A549 (cell line): ENCODE measurements around the gene CACNG5. TPM values are rescaled to one million over a fixed set of nuclear protein-coding genes. Genes with fewer than 3 reads are reported as not detected.
A peak's percentile ranks its signal among the peaks of the same experiment; 100 is the strongest.

Source experiments
- ATAC-seq, 2 experiments: fragments of 200-7000 bp in 1 of 2; fragments of >200 bp in 1 of 2; cut with Nextera tagmentation in 1 of 2; cut with Tn5 transposase in 1 of 2; 3 replicates each; pipeline versions ENCODE4 v1.8.0 to v1.9.1; 2018 to 2020; ENCODE audit warnings: mild to moderate bottlenecking in 1 of 2, moderate library complexity in 1 of 2
- CTCF ChIA-PET: fragments of 300-600 bp; sonication (Branson Sonifier 250); formaldehyde crosslinking; extraction: SDS; loops from one replicate; lab custom pipeline; 2021; ENCODE audit warnings: antibody characterized with exemption, inconsistent platforms; lab: Yijun Ruan, JAX
- POLR2A ChIA-PET: fragments of 350-600 bp; formaldehyde crosslinking; extraction: SDS; loops from one replicate; lab custom pipeline; 2021; ENCODE audit warnings: antibody characterized with exemption, inconsistent platforms; lab: Yijun Ruan, JAX
- DNase-seq, 2 experiments: peaks; one replicate each; pipeline versions ENCODE4 v3.0.0 to v3.0.0-alpha.2; 2011 to 2016; ENCODE audit warnings: low read depth in 1 of 2, low spot score in 1 of 2
- FAIRE-seq: peaks from 2 replicates; lab custom pipeline; 2011; peaks lifted over from hg19 to GRCh38; lab: Jason Lieb, UNC
- H3K27ac ChIP-seq, 2 experiments: fragments of >200 bp; sonication (Bioruptor Twin); formaldehyde crosslinking; 3 replicates each; pipeline ENCODE4 v1.5.1; 2016 to 2017
- H3K4me1 ChIP-seq: fragments of >200 bp; sonication (Bioruptor Twin); formaldehyde crosslinking; 3 replicates; pipeline ENCODE4 v1.6.1; 2016
- H3K4me2 ChIP-seq: fragments of >200 bp; sonication (Bioruptor Twin); formaldehyde crosslinking; 3 replicates; pipeline ENCODE4 v1.6.1; 2016
- H3K4me3 ChIP-seq: fragments of >200 bp; sonication (Bioruptor Twin); formaldehyde crosslinking; 3 replicates; pipeline ENCODE4 v1.5.1; 2016
- H3K9me3 ChIP-seq: fragments of >200 bp; sonication (Bioruptor Twin); formaldehyde crosslinking; 3 replicates; pipeline ENCODE4 v1.6.1; 2016
- CBX8 ChIP-seq: fragments of 200-600 bp; sonication (generic); IDR thresholded peaks from 2 replicates; pipeline ENCODE4 v1.6.1; 2016
- EHF ChIP-seq: fragments of 250-450 bp; sonication (Bioruptor Pico); IDR thresholded peaks from 2 replicates; pipeline ENCODE4 v1.5.0; 2020; ENCODE audit warnings: mild to moderate bottlenecking
- EP300 ChIP-seq, 2 experiments: fragments of >200 bp; sonication (Bioruptor Twin); formaldehyde crosslinking; IDR thresholded peaks; 2 replicates in 1 of 2; 3 replicates in 1 of 2; pipeline ENCODE4 v1.6.1; 2016 to 2017
- FOSB ChIP-seq: fragments of 250-450 bp; sonication (Bioruptor Pico); IDR thresholded peaks from 2 replicates; pipeline ENCODE4 v1.5.0; 2020; ENCODE audit warnings: mild to moderate bottlenecking, moderate library complexity
- HDAC2 ChIP-seq: fragments of 200-600 bp; sonication (generic); IDR thresholded peaks from 2 replicates; pipeline ENCODE4 v1.6.1; 2016
- HOXB5 ChIP-seq: fragments of 250-450 bp; sonication (Bioruptor Pico); IDR thresholded peaks from 2 replicates; pipeline ENCODE4 v1.5.0; 2020; ENCODE audit warnings: mild to moderate bottlenecking, moderate library complexity
- JUN ChIP-seq, 2 experiments: fragments of >200 bp; sonication (Bioruptor Twin); formaldehyde crosslinking; IDR thresholded peaks; 2 replicates in 1 of 2; 3 replicates in 1 of 2; pipeline ENCODE4 v1.6.1; 2016 to 2017
- JUNB ChIP-seq: fragments of >200 bp; sonication (Bioruptor Twin); formaldehyde crosslinking; IDR thresholded peaks from 2 replicates; pipeline ENCODE4 v1.6.1; 2016
- KDM1A ChIP-seq: fragments of 200-600 bp; sonication (generic); IDR thresholded peaks from 2 replicates; pipeline ENCODE4 v1.6.1; 2016; ENCODE audit warnings: low read depth, mild to moderate bottlenecking
- KDM5A ChIP-seq: fragments of 200-600 bp; sonication (generic); IDR thresholded peaks from 2 replicates; pipeline ENCODE4 v1.6.1; 2016; ENCODE audit warnings: antibody characterized with exemption, mild to moderate bottlenecking
- PBX3 ChIP-seq: IDR thresholded peaks from 2 replicates; pipeline ENCODE4 v1.6.1; 2012
- POLR2AphosphoS2 ChIP-seq: conservative IDR thresholded peaks from 2 replicates; pipeline ENCODE4 v1.6.1; 2012; ENCODE audit warnings: low read length, improper control_type of control experiment, inconsistent platforms
- RAD21 ChIP-seq, 2 experiments: fragments of >200 bp in 1 of 2; sonication (Bioruptor Twin) in 1 of 2; formaldehyde crosslinking in 1 of 2; IDR thresholded peaks in 1 of 2; conservative IDR thresholded peaks in 1 of 2; 2 replicates in 1 of 2; 3 replicates in 1 of 2; pipeline ENCODE4 v1.6.1; 2012 to 2018; ENCODE audit warnings: inconsistent platforms in 1 of 2
- REST ChIP-seq: fragments of 200-600 bp; sonication (generic); IDR thresholded peaks from 2 replicates; pipeline ENCODE4 v1.6.1; 2016; ENCODE audit warnings: antibody characterized with exemption, mild to moderate bottlenecking, moderate library complexity
- RNF2 ChIP-seq: fragments of 200-600 bp; sonication (generic); IDR thresholded peaks from 2 replicates; pipeline ENCODE4 v1.6.1; 2016; ENCODE audit warnings: low read depth, mild to moderate bottlenecking, antibody characterized with exemption, moderate library complexity, borderline replicate concordance
- SMC3 ChIP-seq: fragments of >200 bp; sonication (Bioruptor Twin); formaldehyde crosslinking; IDR thresholded peaks from 3 replicates; pipeline ENCODE4 v1.6.1; 2018; ENCODE audit warnings: inconsistent platforms
- TFCP2L1 ChIP-seq: fragments of 250-450 bp; sonication (Bioruptor Pico); IDR thresholded peaks from 2 replicates; pipeline ENCODE4 v1.5.0; 2021; ENCODE audit warnings: mild to moderate bottlenecking
- WGBS: methylation state at CpG from one replicate; pipeline ENCODE4 v1.1.6; 2017; ENCODE audit errors: missing lambda C conversion rate; 5-methylcytosine and 5-hydroxymethylcytosine counted together
- polyA plus RNA-seq, 4 experiments: library from polyadenylated mRNA; depleted of rRNA in 3 of 4; stranded (reverse); fragments of >200 nt; fragmentation: RNase III in 1 of 4; extraction: RNeasy Plus Mini Kit Qiagen cat#74134 plus additional on column Dnase treatment in 1 of 4; gene quantifications; 2 replicates in 3 of 4; 3 replicates in 1 of 4; pipeline ENCODE4 v1.2.3, GENCODE V29; 2011 to 2017
- TF ChIP-seq, protein P1 (sequence below): fragments of 250-450 bp; sonication (Bioruptor Pico); IDR thresholded peaks from 2 replicates; pipeline ENCODE4 v1.5.0; 2020; ENCODE audit warnings: low read depth, mild to moderate bottlenecking, moderate library complexity
- TF ChIP-seq, protein P2 (sequence below): IDR thresholded peaks from 2 replicates; pipeline ENCODE4 v1.6.1; 2012
- TF ChIP-seq, protein P3 (sequence below): fragments of 450-650 bp; IDR thresholded peaks from 2 replicates; pipeline ENCODE4 v1.6.1; 2014; ENCODE audit warnings: antibody characterized with exemption
- TF ChIP-seq, protein P4 (sequence below): fragments of >200 bp; sonication (Bioruptor Twin); formaldehyde crosslinking; IDR thresholded peaks from 2 replicates; pipeline ENCODE4 v1.6.1; 2016
- TF ChIP-seq, protein P5 (sequence below): fragments of >200 bp; sonication (Bioruptor Twin); formaldehyde crosslinking; IDR thresholded peaks from 3 replicates; pipeline ENCODE4 v1.6.1; 2016
- TF ChIP-seq, protein P6 (sequence below): fragments of >200 bp; sonication (Bioruptor Twin); formaldehyde crosslinking; IDR thresholded peaks from 3 replicates; pipeline ENCODE4 v1.5.1; 2016

CACNG5 gene
- polyA plus RNA-seq, 2 of the 4 experiments (the other 2 are of a cell fraction): 0.09 TPM; not detected in 1

- no peak for TF ChIP-seq HOXB5
- TF ChIP-seq FOSB: no peak
- TF ChIP-seq CBX8: no peak
- no peak for TF ChIP-seq EHF (CRISPR knock-in tag)
- no peak for TF ChIP-seq PBX3
- TF ChIP-seq, protein P1, sequence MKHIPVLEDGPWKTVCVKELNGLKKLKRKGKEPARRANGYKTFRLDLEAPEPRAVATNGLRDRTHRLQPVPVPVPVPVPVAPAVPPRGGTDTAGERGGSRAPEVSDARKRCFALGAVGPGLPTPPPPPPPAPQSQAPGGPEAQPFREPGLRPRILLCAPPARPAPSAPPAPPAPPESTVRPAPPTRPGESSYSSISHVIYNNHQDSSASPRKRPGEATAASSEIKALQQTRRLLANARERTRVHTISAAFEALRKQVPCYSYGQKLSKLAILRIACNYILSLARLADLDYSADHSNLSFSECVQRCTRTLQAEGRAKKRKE (CRISPR knock-in tag): no peak
These were observed 63.6 kb downstream of the CACNG5 start (continued) for GRCh38 chr17:66898536-66898935.

DNA sequence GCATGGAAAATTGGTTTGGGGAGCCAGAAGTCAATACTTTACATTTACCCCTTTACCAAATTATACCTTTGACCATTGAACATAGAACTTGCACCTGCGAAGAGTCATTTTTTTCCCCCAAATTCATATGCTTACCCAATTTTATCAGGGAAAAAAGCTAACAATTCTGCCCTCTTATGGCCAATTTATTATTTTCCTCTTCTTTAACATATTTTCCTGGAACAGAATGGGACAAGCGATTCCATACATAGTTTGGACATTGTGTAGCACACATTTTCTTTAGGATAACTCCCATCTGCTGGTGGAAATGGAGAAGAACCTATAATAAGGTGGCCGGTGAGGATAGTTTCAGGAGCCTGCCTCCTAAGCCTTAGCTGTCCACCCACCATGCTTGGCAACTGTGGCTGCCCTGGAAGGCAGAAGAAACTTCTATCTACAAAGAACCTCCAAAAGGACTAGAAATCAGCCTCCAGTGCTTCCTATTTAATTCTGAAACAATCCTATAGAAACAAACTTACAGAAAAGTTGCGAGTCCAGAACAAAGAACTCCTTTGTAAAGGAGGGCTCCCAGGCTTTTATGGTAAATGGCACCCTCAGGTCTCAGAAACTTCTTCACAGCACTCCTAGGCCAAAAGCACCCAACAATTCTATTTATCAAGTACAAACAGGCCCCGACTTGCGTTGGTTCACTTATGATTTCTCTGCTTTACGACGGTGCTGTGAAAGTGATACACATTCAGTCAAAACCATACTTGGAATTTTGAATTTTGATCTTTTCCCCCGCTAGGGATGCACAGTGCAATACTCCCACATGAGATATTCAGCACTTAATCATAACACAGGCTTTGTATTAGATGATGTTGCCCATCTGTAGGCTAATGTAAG, 65.5 kb downstream of the CACNG5 start:
- 45% methylated on average over 9 of the region's 9 CpGs for WGBS
- ChIA-PET CTCF (interaction anchor here (0.6 to 6.0 kb wide), 28 partner anchors 9 to 700 kb away, joined by 3 to 36 read pairs (median 4); no protein-coding TSS in a partner anchor), POLR2A (no interaction called here)
- FAIRE-seq: no peak
- ATAC-seq: peak in 1 of 2 experiments; percentile 30; a peak in 3 of 6 replicates
- H3K4me3 ChIP-seq: no peak overlapping the region
- peak; percentile 32 to 39 for DNase-seq
- no peaks in the 10 kb centered on the region for H3K9me3 ChIP-seq
- peaks cover 19% of the 10 kb centered on the region for H3K4me1 ChIP-seq
- 0 out of 6 replicates have a peak overlapping the region, but pooled peaks of 1 of the 2 experiments have one; percentile 9 for H3K27ac ChIP-seq
- H3K4me2 ChIP-seq: no peak overlapping the region
- no peak for TF ChIP-seq HDAC2
- peak; percentile 76 for TF ChIP-seq SMC3
- TF ChIP-seq REST: no peak
- no peak for TF ChIP-seq KDM1A
- no peak for TF ChIP-seq EP300 (IDR thresholded peaks at IDR 0.05)
- TF ChIP-seq, protein P2, sequence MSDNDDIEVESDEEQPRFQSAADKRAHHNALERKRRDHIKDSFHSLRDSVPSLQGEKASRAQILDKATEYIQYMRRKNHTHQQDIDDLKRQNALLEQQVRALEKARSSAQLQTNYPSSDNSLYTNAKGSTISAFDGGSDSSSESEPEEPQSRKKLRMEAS: no peak
- TF ChIP-seq, protein P3, sequence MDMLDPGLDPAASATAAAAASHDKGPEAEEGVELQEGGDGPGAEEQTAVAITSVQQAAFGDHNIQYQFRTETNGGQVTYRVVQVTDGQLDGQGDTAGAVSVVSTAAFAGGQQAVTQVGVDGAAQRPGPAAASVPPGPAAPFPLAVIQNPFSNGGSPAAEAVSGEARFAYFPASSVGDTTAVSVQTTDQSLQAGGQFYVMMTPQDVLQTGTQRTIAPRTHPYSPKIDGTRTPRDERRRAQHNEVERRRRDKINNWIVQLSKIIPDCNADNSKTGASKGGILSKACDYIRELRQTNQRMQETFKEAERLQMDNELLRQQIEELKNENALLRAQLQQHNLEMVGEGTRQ: no peak
- TF ChIP-seq POLR2AphosphoS2: no peak
- peak; percentile 71 to 72 for TF ChIP-seq RAD21 (conservative IDR thresholded peaks at IDR 0.05 in 1 of 2, IDR thresholded peaks at IDR 0.05 in 1 of 2)
- TF ChIP-seq PBX3: no peak
- TF ChIP-seq RNF2: no peak
- TF ChIP-seq, protein P4, sequence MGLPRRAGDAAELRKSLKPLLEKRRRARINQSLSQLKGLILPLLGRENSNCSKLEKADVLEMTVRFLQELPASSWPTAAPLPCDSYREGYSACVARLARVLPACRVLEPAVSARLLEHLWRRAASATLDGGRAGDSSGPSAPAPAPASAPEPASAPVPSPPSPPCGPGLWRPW: no peak
- no peak for TF ChIP-seq TFCP2L1 (CRISPR knock-in tag)
- no peak for TF ChIP-seq JUNB
- TF ChIP-seq, protein P5, sequence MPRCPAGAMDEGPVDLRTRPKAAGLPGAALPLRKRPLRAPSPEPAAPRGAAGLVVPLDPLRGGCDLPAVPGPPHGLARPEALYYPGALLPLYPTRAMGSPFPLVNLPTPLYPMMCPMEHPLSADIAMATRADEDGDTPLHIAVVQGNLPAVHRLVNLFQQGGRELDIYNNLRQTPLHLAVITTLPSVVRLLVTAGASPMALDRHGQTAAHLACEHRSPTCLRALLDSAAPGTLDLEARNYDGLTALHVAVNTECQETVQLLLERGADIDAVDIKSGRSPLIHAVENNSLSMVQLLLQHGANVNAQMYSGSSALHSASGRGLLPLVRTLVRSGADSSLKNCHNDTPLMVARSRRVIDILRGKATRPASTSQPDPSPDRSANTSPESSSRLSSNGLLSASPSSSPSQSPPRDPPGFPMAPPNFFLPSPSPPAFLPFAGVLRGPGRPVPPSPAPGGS: no peak
- TF ChIP-seq, protein P1 (CRISPR knock-in tag): no peak
- TF ChIP-seq FOSB: no peak
- no peak for TF ChIP-seq JUN (IDR thresholded peaks at IDR 0.05)
- no peak for TF ChIP-seq KDM5A
- TF ChIP-seq, protein P6, sequence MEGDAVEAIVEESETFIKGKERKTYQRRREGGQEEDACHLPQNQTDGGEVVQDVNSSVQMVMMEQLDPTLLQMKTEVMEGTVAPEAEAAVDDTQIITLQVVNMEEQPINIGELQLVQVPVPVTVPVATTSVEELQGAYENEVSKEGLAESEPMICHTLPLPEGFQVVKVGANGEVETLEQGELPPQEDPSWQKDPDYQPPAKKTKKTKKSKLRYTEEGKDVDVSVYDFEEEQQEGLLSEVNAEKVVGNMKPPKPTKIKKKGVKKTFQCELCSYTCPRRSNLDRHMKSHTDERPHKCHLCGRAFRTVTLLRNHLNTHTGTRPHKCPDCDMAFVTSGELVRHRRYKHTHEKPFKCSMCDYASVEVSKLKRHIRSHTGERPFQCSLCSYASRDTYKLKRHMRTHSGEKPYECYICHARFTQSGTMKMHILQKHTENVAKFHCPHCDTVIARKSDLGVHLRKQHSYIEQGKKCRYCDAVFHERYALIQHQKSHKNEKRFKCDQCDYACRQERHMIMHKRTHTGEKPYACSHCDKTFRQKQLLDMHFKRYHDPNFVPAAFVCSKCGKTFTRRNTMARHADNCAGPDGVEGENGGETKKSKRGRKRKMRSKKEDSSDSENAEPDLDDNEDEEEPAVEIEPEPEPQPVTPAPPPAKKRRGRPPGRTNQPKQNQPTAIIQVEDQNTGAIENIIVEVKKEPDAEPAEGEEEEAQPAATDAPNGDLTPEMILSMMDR: peak; percentile 82
